H9 (cell line): ENCODE results near the gene UMOD. TPM values are rescaled to one million over a fixed set of nuclear protein-coding genes. Genes with fewer than 3 reads are reported as not detected.

Experiments
- DNase-seq: peaks from one replicate; pipeline ENCODE4 v3.0.0-alpha.2; 2017
- H2AFZ ChIP-seq: one replicate; pipeline ENCODE4 v1.6.1; 2013; ENCODE audit warnings: mild to moderate bottlenecking, low read length, control low read depth, moderate library complexity
- H2AK5ac ChIP-seq: 2 replicates; pipeline ENCODE4 v1.6.1; 2013; ENCODE audit warnings: low read length, control low read depth, mixed read lengths; ENCODE audit not compliant: insufficient read length
- H2BK120ac ChIP-seq: one replicate; pipeline ENCODE4 v1.6.1; 2013; ENCODE audit warnings: low read depth, mild to moderate bottlenecking, low read length, control low read depth, inconsistent platforms; ENCODE audit not compliant: poor library complexity, severe bottlenecking
- H2BK12ac ChIP-seq: 2 replicates; pipeline ENCODE4 v1.6.1; 2013; ENCODE audit warnings: low read length, control low read depth, mixed read lengths, low read depth; ENCODE audit not compliant: insufficient read length
- H2BK15ac ChIP-seq: 2 replicates; pipeline ENCODE4 v1.6.1; 2013; ENCODE audit warnings: low read depth, low read length, control low read depth
- H2BK20ac ChIP-seq: one replicate; pipeline ENCODE4 v1.6.1; 2013; ENCODE audit warnings: low read depth, mild to moderate bottlenecking, low read length, control low read depth, inconsistent platforms; ENCODE audit not compliant: poor library complexity, severe bottlenecking
- H2BK5ac ChIP-seq: 2 replicates; pipeline ENCODE4 v1.6.1; 2013; ENCODE audit warnings: low read length, control low read depth, mixed read lengths; ENCODE audit not compliant: insufficient read length
- H3K14ac ChIP-seq: 2 replicates; pipeline ENCODE4 v1.6.1; 2013; ENCODE audit warnings: low read length, control low read depth; ENCODE audit not compliant: insufficient read depth
- H3K18ac ChIP-seq: 2 replicates; pipeline ENCODE4 v1.6.1; 2013; ENCODE audit warnings: low read depth, mild to moderate bottlenecking, mixed read lengths, low read length, control low read depth; ENCODE audit not compliant: insufficient read length
- H3K23ac ChIP-seq: 2 replicates; pipeline ENCODE4 v1.6.1; 2013; ENCODE audit warnings: low read length, control low read depth, mixed read lengths, low read depth; ENCODE audit not compliant: insufficient read length
- H3K23me2 ChIP-seq: 2 replicates; pipeline ENCODE4 v1.6.1; 2013; ENCODE audit warnings: low read depth, mild to moderate bottlenecking, mixed read lengths, low read length, control low read depth; ENCODE audit not compliant: insufficient read length, poor library complexity, severe bottlenecking
- H3K27ac ChIP-seq: 2 replicates; pipeline ENCODE4 v1.5.1; 2013; ENCODE audit warnings: low read length, control low read depth, mixed read lengths, low read depth; ENCODE audit not compliant: insufficient read length
- H3K27me3 ChIP-seq: 2 replicates; pipeline ENCODE4 v1.6.1; 2013; ENCODE audit warnings: low read length, control low read depth, inconsistent platforms; ENCODE audit not compliant: insufficient read depth
- H3K4ac ChIP-seq: 2 replicates; pipeline ENCODE4 v1.6.1; 2013; ENCODE audit warnings: low read depth, mild to moderate bottlenecking, control low read depth, inconsistent platforms, low read length, moderate library complexity
- H3K4me1 ChIP-seq: 2 replicates; pipeline ENCODE4 v1.6.1; 2013; ENCODE audit warnings: low read length, control low read depth, inconsistent platforms; ENCODE audit not compliant: insufficient read depth
- H3K4me2 ChIP-seq: 2 replicates; pipeline ENCODE4 v1.6.1; 2013; ENCODE audit warnings: low read length, control low read depth, mixed read lengths; ENCODE audit not compliant: insufficient read length, insufficient read depth
- H3K56ac ChIP-seq: 2 replicates; pipeline ENCODE4 v1.6.1; 2013; ENCODE audit warnings: low read depth, mild to moderate bottlenecking, mixed read lengths, low read length, control low read depth; ENCODE audit not compliant: insufficient read length
- H3K79me1 ChIP-seq: 2 replicates; pipeline ENCODE4 v1.6.1; 2013; ENCODE audit warnings: low read depth, mild to moderate bottlenecking, moderate library complexity, low read length, control low read depth, inconsistent platforms; ENCODE audit not compliant: insufficient read depth, poor library complexity, severe bottlenecking
- H3K79me2 ChIP-seq: 2 replicates; pipeline ENCODE4 v1.6.1; 2013; ENCODE audit warnings: low read length, control low read depth, inconsistent platforms; ENCODE audit not compliant: insufficient read depth
- H3K9ac ChIP-seq: 2 replicates; pipeline ENCODE4 v1.6.1; 2013; ENCODE audit warnings: low read length, control low read depth, mixed read lengths; ENCODE audit not compliant: insufficient read length; ENCODE audit errors: extremely low read depth
- H3K9me3 ChIP-seq: one replicate; pipeline ENCODE4 v1.6.1; 2013; ENCODE audit warnings: low read depth, low read length, inconsistent platforms; ENCODE audit not compliant: control insufficient read depth
- H3T11ph ChIP-seq: one replicate; pipeline ENCODE4 v1.6.1; 2013; ENCODE audit warnings: mild to moderate bottlenecking, low read length, control low read depth, inconsistent platforms
- H4K20me1 ChIP-seq: one replicate; pipeline ENCODE4 v1.6.1; 2013; ENCODE audit not compliant: control insufficient read depth, insufficient read length, insufficient read depth
- H4K5ac ChIP-seq: 2 replicates; pipeline ENCODE4 v1.6.1; 2013; ENCODE audit warnings: low read depth, mild to moderate bottlenecking, mixed read lengths, low read length, control low read depth; ENCODE audit not compliant: insufficient read length
- H4K8ac ChIP-seq: replicated peaks from 2 replicates; pipeline ENCODE4 v1.6.1; 2013; ENCODE audit warnings: low read length, control low read depth, mixed read lengths, low read depth; ENCODE audit not compliant: insufficient read length
- H4K91ac ChIP-seq: 2 replicates; pipeline ENCODE4 v1.6.1; 2013; ENCODE audit warnings: low read depth, mild to moderate bottlenecking, moderate library complexity, mixed read lengths, low read length, control low read depth; ENCODE audit not compliant: insufficient read length
- H3K27ac Mint-ChIP-seq, 3 experiments: 2 replicates in 2 of 3; 3 replicates in 1 of 3; pipeline ENCODE4 v1.8.0; 2020 to 2021; ENCODE audit warnings: mixed read lengths in 3 of 3, mild to moderate bottlenecking in 1 of 3, moderate library complexity in 1 of 3
- H3K27me3 Mint-ChIP-seq: 2 replicates; pipeline ENCODE4 v1.8.0; 2021; ENCODE audit warnings: low read depth, mild to moderate bottlenecking, moderate library complexity, mixed read lengths
- H3K36me3 Mint-ChIP-seq, 3 experiments: 2 replicates in 2 of 3; 3 replicates in 1 of 3; pipeline ENCODE4 v1.8.0; 2020 to 2021; ENCODE audit warnings: low read depth in 3 of 3, mixed read lengths in 3 of 3; ENCODE audit not compliant: insufficient read depth in 1 of 3
- H3K4me1 Mint-ChIP-seq, 2 experiments: 2 replicates each; pipeline ENCODE4 v1.8.0; 2020; ENCODE audit warnings: mixed read lengths in 2 of 2
- H3K4me3 Mint-ChIP-seq, 2 experiments: 2 replicates in 1 of 2; 3 replicates in 1 of 2; pipeline ENCODE4 v1.8.0; 2020 to 2021; ENCODE audit warnings: mild to moderate bottlenecking in 2 of 2, mixed read lengths in 2 of 2, moderate library complexity in 1 of 2
- H3K9me3 Mint-ChIP-seq, 2 experiments: 2 replicates in 1 of 2; 3 replicates in 1 of 2; pipeline ENCODE4 v1.8.0; 2020; ENCODE audit warnings: mild to moderate bottlenecking in 2 of 2, mixed read lengths in 2 of 2, moderate library complexity in 1 of 2
- WGBS: extraction: QIAGEN DNeasy Blood & Tissue Kit; methylation state at CpG from one replicate; pipeline ENCODE4 v1.1.7; 2013; ENCODE audit warnings: missing lambda C conversion rate, low lambda C conversion rate, mixed read lengths; ENCODE audit not compliant: insufficient read length; ENCODE audit errors: extremely low coverage; 5-methylcytosine and 5-hydroxymethylcytosine counted together
- total RNA-seq: library from RNA; stranded (reverse); gene quantifications from 2 replicates; pipeline ENCODE4 v1.2.1, GENCODE V29; 2021
- TF ChIP-seq, protein P1 (sequence below): fragments of 200-600 bp; sonication (generic); conservative IDR thresholded peaks from 3 replicates; pipeline ENCODE4 v1.8.0; 2021; ENCODE audit warnings: antibody characterized with exemption, mild to moderate bottlenecking

The UMOD gene
- total RNA-seq, 1 experiment from 2014 or later, result not detected

DNA sequence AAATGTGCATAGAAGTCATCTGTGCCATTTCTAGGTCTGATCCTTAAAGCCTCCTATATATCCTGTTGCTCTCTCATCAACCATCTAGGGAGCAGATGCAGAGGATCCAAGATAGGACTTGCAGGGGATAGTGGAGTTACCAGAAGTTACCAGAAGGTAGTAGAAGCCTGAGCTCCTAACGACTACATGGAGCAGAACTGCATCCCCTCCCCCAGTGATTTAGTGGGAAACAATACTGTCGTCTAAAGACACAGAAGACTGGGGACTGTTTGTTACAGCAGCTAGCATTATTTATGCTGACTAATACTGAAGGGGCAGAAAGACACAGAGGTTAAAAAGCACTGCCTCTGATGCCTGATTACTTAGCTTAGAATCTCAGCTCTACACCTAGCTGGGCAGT, 41.0 kb downstream of the UMOD start:
- H4K91ac ChIP-seq, result no peak overlapping the region
- WGBS, result no CpG with 5 or more reads among the region's 2 CpGs
- H2BK120ac ChIP-seq, result no peak overlapping the region
- H2BK5ac ChIP-seq, result no peak overlapping the region
- no peaks in the 10 kb centered on the region for H3K79me2 ChIP-seq
- no peak overlapping the region for H3K14ac ChIP-seq
- no peak overlapping the region for H4K8ac ChIP-seq
- Mint-ChIP-seq H3K4me3 (no peak overlapping the region), H3K36me3 (no peaks in the 10 kb centered on the region), H3K27me3 (0 out of 2 replicates have a peak, but pooled peaks cover under 1% of the 10 kb centered on the region), H3K9me3 (peaks cover 0 to 4% of the 10 kb centered on the region in 2 experiments; a peak in 1 of 5 replicates), H3K27ac (no peak overlapping the region), H3K4me1 (peaks cover 8 to 12% of the 10 kb centered on the region in 2 experiments; a peak in 2 of 4 replicates)
- H4K5ac ChIP-seq, result no peak overlapping the region
- H2AK5ac ChIP-seq, result no peak overlapping the region
- no peak overlapping the region for H2AFZ ChIP-seq
- peaks cover 6% of the 10 kb centered on the region for H3K4me1 ChIP-seq
- no peak overlapping the region for H3K27ac ChIP-seq
- no peak overlapping the region for H3K4me2 ChIP-seq
- no peaks in the 10 kb centered on the region for H3K9me3 ChIP-seq
- no peak overlapping the region for H2BK12ac ChIP-seq
- no peak overlapping the region for H3K56ac ChIP-seq
- TF ChIP-seq, protein P1, sequence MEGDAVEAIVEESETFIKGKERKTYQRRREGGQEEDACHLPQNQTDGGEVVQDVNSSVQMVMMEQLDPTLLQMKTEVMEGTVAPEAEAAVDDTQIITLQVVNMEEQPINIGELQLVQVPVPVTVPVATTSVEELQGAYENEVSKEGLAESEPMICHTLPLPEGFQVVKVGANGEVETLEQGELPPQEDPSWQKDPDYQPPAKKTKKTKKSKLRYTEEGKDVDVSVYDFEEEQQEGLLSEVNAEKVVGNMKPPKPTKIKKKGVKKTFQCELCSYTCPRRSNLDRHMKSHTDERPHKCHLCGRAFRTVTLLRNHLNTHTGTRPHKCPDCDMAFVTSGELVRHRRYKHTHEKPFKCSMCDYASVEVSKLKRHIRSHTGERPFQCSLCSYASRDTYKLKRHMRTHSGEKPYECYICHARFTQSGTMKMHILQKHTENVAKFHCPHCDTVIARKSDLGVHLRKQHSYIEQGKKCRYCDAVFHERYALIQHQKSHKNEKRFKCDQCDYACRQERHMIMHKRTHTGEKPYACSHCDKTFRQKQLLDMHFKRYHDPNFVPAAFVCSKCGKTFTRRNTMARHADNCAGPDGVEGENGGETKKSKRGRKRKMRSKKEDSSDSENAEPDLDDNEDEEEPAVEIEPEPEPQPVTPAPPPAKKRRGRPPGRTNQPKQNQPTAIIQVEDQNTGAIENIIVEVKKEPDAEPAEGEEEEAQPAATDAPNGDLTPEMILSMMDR, result no peak
- H3T11ph ChIP-seq, result no peak overlapping the region
- no peak for DNase-seq
- no peaks in the 10 kb centered on the region for H3K23me2 ChIP-seq
- no peak overlapping the region for H3K23ac ChIP-seq
- no peaks in the 10 kb centered on the region for H3K79me1 ChIP-seq
- no peak overlapping the region for H3K4ac ChIP-seq
- no peak overlapping the region for H2BK20ac ChIP-seq
- H3K27me3 ChIP-seq, result no peaks in the 10 kb centered on the region
- H2BK15ac ChIP-seq, result no peak overlapping the region
- H3K18ac ChIP-seq, result no peak overlapping the region
- no peak overlapping the region for H3K9ac ChIP-seq
- no peaks in the 10 kb centered on the region for H4K20me1 ChIP-seq
